ENCODE data around the gene OR1J2.

OR1J2 gene

GRCh38 chr9:122475717-122476116, 34.9 kb upstream of the OR1J2 start:
- H3K4me3 ChIP-seq (ENCODE audit: low read depth, low read length): no peak overlapping the region
- no peak for TF ChIP-seq CTCF (IDR thresholded peaks at IDR 0.05; ENCODE audit: low read depth, low read length, missing control alignments)
- no peak for DNase-seq (ENCODE audit: low read depth)
- in situ Hi-C loops (cut with HindIII; ENCODE audit: low sequenced_read_pairs): loop anchor here (25.0 kb wide), 1 partner anchor 287 kb away; no protein-coding TSS in a partner anchor

DNA sequence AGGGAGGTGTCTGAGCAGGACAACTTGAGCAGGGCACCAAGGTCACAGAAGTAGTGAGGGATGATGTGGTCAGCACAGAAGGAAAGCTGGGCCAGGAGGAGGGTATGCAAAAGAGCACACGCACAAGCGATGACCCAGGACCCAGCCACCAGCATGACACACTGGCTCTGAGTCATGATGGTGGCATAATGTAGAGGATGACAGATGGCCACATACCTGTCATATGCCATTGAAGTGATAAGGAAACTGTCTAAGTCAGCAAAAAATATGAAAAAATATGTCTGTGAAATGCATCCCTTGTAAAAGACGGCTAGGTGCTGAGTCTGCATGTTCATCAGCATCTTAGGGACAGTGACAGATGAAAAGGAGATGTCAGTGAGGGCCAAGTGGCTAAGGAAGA, 33.3 kb upstream of the OR1J2 start:
- H3K4me3 ChIP-seq (ENCODE audit: low read depth, low read length): no peak overlapping the region
- DNase-seq (ENCODE audit: low read depth): no peak
- no peak for TF ChIP-seq CTCF (IDR thresholded peaks at IDR 0.05; ENCODE audit: low read depth, low read length, missing control alignments)
- in situ Hi-C loops (cut with HindIII; ENCODE audit: low sequenced_read_pairs): loop anchor here (25.0 kb wide), 1 partner anchor 285 kb away; no protein-coding TSS in a partner anchor

- TF ChIP-seq CTCF (IDR thresholded peaks at IDR 0.05; ENCODE audit: low read depth, low read length, missing control alignments): no peak
- H3K4me3 ChIP-seq (ENCODE audit: low read depth, low read length): no peak within 1 kb of the TSS
- no peak for DNase-seq (ENCODE audit: low read depth)
- in situ Hi-C loops (cut with HindIII; ENCODE audit: low sequenced_read_pairs): loop anchor here (25.0 kb wide), 1 partner anchor 284 kb away; no protein-coding TSS in a partner anchor
These were observed 32.8 kb upstream of the OR1J2 start, which contains the start of gene OR1J1 for GRCh38 chr9:122477826-122478225. Gene OR1J1 (minus strand): TSS chr9:122477926. CDS start chr9:122477926, 0 bp downstream.

DNA sequence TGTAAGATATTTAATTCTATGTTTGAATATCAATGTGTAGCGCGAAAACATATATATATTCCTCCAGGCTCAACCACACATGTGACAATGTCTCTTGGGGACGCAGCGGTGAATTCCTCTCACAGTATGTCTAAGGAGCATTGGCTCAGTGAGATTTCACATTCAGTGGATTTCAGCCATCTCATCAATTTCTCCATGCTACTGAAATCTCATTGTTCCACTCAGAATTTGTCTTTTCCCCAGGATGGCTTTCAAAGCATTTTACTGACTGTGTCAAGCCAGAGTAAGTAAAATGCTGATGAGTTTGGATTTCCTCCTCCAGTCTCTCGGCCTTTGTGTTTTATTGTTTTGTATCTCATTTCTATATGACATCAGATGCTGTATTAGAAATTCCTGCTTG, 31.5 kb upstream of the OR1J2 start:
- DNase-seq (ENCODE audit: low read depth): no peak
- H3K4me3 ChIP-seq (ENCODE audit: low read depth, low read length): no peak overlapping the region
- in situ Hi-C loops (cut with HindIII; ENCODE audit: low sequenced_read_pairs): loop anchor here (25.0 kb wide), 1 partner anchor 283 kb away; no protein-coding TSS in a partner anchor
- no peak for TF ChIP-seq CTCF (IDR thresholded peaks at IDR 0.05; ENCODE audit: low read depth, low read length, missing control alignments)

DNA sequence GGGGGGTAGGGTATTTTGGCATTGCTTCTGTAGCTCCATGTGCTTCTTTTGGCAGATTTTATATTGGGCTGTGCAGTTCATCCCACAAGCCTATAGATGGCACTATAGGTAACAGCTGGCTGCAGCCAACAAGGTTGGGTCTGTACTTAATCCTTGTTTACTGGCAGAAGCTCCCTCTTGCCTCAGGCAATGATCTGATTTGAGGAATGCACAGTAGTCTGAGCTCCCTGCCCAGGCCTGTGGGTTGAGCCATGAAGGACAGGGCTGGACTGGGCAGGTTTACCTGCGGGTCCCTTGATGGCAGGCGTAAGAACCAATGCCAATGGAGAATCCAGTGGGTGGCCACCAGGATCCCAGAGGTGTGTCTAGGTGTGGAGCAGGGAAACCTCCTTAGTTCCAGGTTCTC, 11.7 kb upstream of the OR1J2 start:
- TF ChIP-seq CTCF (IDR thresholded peaks at IDR 0.05; ENCODE audit: low read depth, low read length, missing control alignments): peak; percentile 76
- H3K4me3 ChIP-seq (ENCODE audit: low read depth, low read length): no peak overlapping the region
- in situ Hi-C loops (cut with HindIII; ENCODE audit: low sequenced_read_pairs): loop anchor here (25.0 kb wide), 1 partner anchor 263 kb away; no protein-coding TSS in a partner anchor
- peak; percentile 3 for DNase-seq (ENCODE audit: low read depth)

DNA sequence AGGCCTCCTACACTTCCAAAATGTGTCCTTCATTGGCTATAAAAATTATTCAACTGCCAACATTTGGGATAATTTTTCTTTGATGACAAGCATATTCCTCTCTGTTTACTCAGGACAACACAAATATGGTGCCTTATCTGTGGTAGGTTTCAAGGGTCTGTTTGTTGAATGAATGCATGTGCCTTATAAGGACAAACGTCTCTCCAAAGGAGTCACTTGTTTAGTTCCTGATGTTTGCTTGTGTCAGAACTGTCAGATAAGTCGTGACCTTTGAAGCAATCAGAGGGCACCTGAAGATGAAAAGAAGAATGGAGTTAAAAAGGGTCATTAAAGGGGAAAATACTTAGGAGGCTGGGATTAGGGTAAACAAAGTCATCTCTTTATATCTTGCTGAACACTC, 3.6 kb upstream of the OR1J2 start:
- TF ChIP-seq CTCF (IDR thresholded peaks at IDR 0.05; ENCODE audit: low read depth, low read length, missing control alignments): no peak

More for the DNA sequence above, 3.6 kb upstream of the OR1J2 start:
- in situ Hi-C loops (cut with HindIII; ENCODE audit: low sequenced_read_pairs): no loop called here
- H3K4me3 ChIP-seq (ENCODE audit: low read depth, low read length): no peak overlapping the region
- no peak for DNase-seq (ENCODE audit: low read depth)

All from astrocyte of the cerebellum (primary cell).